PC-3 (cell line): ENCODE results near the gene PRKD2.

Source experiments
- CTCF ChIP-seq: fragments of 300-600 bp; sonication (generic); conservative IDR thresholded peaks from 2 replicates; pipeline ENCODE4 v1.5.1; 2017; ENCODE audit warnings: antibody characterized with exemption, low read depth, mild to moderate bottlenecking, low read length
- EZH2phosphoT487 ChIP-seq: fragments of 300-600 bp; sonication (generic); IDR thresholded peaks from 2 replicates; pipeline ENCODE4 v1.6.1; 2018; ENCODE audit warnings: mild to moderate bottlenecking, antibody characterized with exemption, low read length, borderline replicate concordance

GRCh38 chr19:46733690-46734292, 16.9 kb upstream of the PRKD2 start:
- TF ChIP-seq CTCF (no peak), EZH2phosphoT487 (no peak)
